Activated CD4-positive, alpha-beta memory T cell treated with anti-CD3 and anti-CD28 coated beads for 36 hours (primary cell): ENCODE data around the gene SF3B3. TPM values are rescaled to one million over a fixed set of nuclear protein-coding genes. Genes with fewer than 3 reads are reported as not detected.

Experiments
- CTCF ChIA-PET: fragments of 350-600 bp; sonication (Branson Sonifier 250); formaldehyde crosslinking; loops from one replicate; lab custom pipeline; 2021; ENCODE audit warnings: antibody characterized with exemption, inconsistent platforms; lab: Charles Lee
- POLR2A ChIA-PET: fragments of 350-600 bp; sonication (Branson Sonifier 250); formaldehyde crosslinking; loops from one replicate; lab custom pipeline; 2021; ENCODE audit warnings: antibody characterized with exemption; lab: Charles Lee
- DNase-seq: peaks from one replicate; pipeline ENCODE4 v3.0.0-alpha.2; 2020
- H3K27ac Mint-ChIP-seq: one replicate; pipeline ENCODE4 v1.8.0; 2021; ENCODE audit warnings: mixed read lengths
- H3K27me3 Mint-ChIP-seq: one replicate; pipeline ENCODE4 v1.8.0; 2021; ENCODE audit warnings: mixed read lengths
- H3K36me3 Mint-ChIP-seq: one replicate; pipeline ENCODE4 v1.8.0; 2021; ENCODE audit warnings: mixed read lengths
- H3K4me1 Mint-ChIP-seq: one replicate; pipeline ENCODE4 v1.8.0; 2021; ENCODE audit warnings: low read depth, mixed read lengths
- H3K4me3 Mint-ChIP-seq: one replicate; pipeline ENCODE4 v1.8.0; 2021; ENCODE audit warnings: mild to moderate bottlenecking, mixed read lengths
- H3K9me3 Mint-ChIP-seq: one replicate; pipeline ENCODE4 v1.8.0; 2021; ENCODE audit warnings: mixed read lengths
- intact Hi-C: fragments of 100-400 bp; cut with micrococcal nuclease; formaldehyde crosslinking; loops from one replicate; pipeline ENCODE4 v1.15.1; 2023
- total RNA-seq, 2 experiments: library from RNA; stranded (reverse); gene quantifications; one replicate each; pipeline ENCODE4 v1.2.3, GENCODE V29; 2021

SF3B3 gene
- total RNA-seq, 2 experiments from 2014 or later: 450 to 453 TPM

GRCh38 chr16:70569752-70570151 is 46.1 kb downstream of the SF3B3 start:
- Mint-ChIP-seq H3K36me3 (peaks cover 72% of the 10 kb centered on the region), H3K27me3 (no peaks in the 10 kb centered on the region), H3K9me3 (no peaks in the 10 kb centered on the region), H3K4me3 (no peak overlapping the region), H3K27ac (no peak overlapping the region), H3K4me1 (peaks cover 16% of the 10 kb centered on the region)
- ChIA-PET CTCF (no interaction called here), POLR2A (no interaction called here)
- no peak for DNase-seq
- intact Hi-C loops: no loop called here

- peaks cover 25% of the 10 kb centered on the region for H3K4me1 Mint-ChIP-seq
- H3K27me3 Mint-ChIP-seq: no peaks in the 10 kb centered on the region
- peak overlapping the region; percentile 79 for H3K27ac Mint-ChIP-seq
- peaks cover 66% of the 10 kb centered on the region for H3K36me3 Mint-ChIP-seq
- DNase-seq: no peak
- H3K9me3 Mint-ChIP-seq: no peaks in the 10 kb centered on the region
- CTCF ChIA-PET: no interaction called here
- POLR2A ChIA-PET: interaction anchor here (1.1 kb wide), 1 partner anchor 224 kb away, joined by 3 read pairs; the partner anchor contains the start of gene DDX19A
- intact Hi-C loops: no loop called here
- no peak overlapping the region for H3K4me3 Mint-ChIP-seq
Measured at GRCh38 chr16:70570967-70571570, 47.5 kb downstream of the SF3B3 start.

DNA sequence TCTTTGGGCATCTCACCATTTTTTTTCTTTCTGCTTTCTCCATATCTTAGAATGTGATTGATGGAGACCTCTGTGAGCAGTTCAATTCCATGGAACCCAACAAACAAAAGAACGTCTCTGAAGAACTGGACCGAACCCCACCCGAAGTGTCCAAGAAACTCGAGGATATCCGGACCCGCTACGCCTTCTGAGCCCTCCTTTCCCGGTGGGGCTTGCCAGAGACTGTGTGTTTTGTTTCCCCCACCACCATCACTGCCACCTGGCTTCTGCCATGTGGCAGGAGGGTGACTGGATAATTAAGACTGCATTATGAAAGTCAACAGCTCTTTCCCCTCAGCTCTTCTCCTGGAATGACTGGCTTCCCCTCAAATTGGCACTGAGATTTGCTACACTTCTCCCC is 48.0 kb downstream of the SF3B3 start:
- H3K27me3 Mint-ChIP-seq: no peaks in the 10 kb centered on the region
- no peak for DNase-seq
- ChIA-PET CTCF (no interaction called here), POLR2A (interaction anchor here (1.1 kb wide), 1 partner anchor 225 kb away, joined by 3 read pairs; the partner anchor contains the start of gene DDX19A)
- H3K4me3 Mint-ChIP-seq: no peak overlapping the region
- H3K4me1 Mint-ChIP-seq: peaks cover 30% of the 10 kb centered on the region
- intact Hi-C loops: no loop called here
- peak overlapping the region; percentile 79 for H3K27ac Mint-ChIP-seq
- H3K9me3 Mint-ChIP-seq: no peaks in the 10 kb centered on the region
- peaks cover 64% of the 10 kb centered on the region for H3K36me3 Mint-ChIP-seq

GRCh38 chr16:70572050-70572925 is 48.7 kb downstream of the SF3B3 start:
- Mint-ChIP-seq H3K4me1 (peaks cover 34% of the 10 kb centered on the region), H3K4me3 (no peak overlapping the region), H3K36me3 (peaks cover 57% of the 10 kb centered on the region), H3K27ac (peak overlapping the region; percentile 79), H3K27me3 (no peaks in the 10 kb centered on the region), H3K9me3 (no peaks in the 10 kb centered on the region)
- DNase-seq: no peak
- ChIA-PET CTCF (no interaction called here), POLR2A (no interaction called here)
- intact Hi-C loops: no loop called here

DNA sequence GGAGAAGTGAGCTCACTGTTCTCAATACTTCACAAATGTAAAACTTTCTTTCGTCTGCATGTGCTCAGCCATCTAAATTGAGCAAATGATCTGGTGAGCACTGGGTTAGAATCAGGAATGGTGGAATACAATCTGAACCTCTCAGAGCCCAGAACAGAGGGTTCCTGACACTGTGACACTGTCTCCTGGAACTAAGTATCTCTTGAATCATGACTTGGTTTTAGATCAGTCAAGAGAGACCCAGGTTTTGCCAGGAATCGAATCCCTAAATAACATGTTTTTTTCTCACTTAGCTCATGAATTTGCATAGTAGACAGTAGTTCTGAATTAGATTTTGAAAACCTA is 49.3 kb downstream of the SF3B3 start:
- peak overlapping the region; percentile 79 for H3K27ac Mint-ChIP-seq
- no peak for DNase-seq
- H3K4me3 Mint-ChIP-seq: no peak overlapping the region
- POLR2A ChIA-PET: no interaction called here
- intact Hi-C loops: no loop called here
- H3K27me3 Mint-ChIP-seq: no peaks in the 10 kb centered on the region
- no peaks in the 10 kb centered on the region for H3K9me3 Mint-ChIP-seq
- H3K36me3 Mint-ChIP-seq: peaks cover 55% of the 10 kb centered on the region
- peaks cover 34% of the 10 kb centered on the region for H3K4me1 Mint-ChIP-seq
- CTCF ChIA-PET: interaction anchor here (1.2 to 1.4 kb wide), 2 partner anchors 198 to 242 kb away, joined by 3 to 6 read pairs; no protein-coding TSS in a partner anchor

GRCh38 chr16:70573451-70574121 is 50.0 kb downstream of the SF3B3 start:
- no peak overlapping the region for H3K4me3 Mint-ChIP-seq
- ChIA-PET POLR2A (interaction anchor here (1.3 kb wide), 1 partner anchor 12 kb away, joined by 3 read pairs; no protein-coding TSS in a partner anchor), CTCF (interaction anchor here (1.2 to 1.4 kb wide), 2 partner anchors 198 to 243 kb away, joined by 3 to 6 read pairs; no protein-coding TSS in a partner anchor)
- no peaks in the 10 kb centered on the region for H3K9me3 Mint-ChIP-seq
- H3K4me1 Mint-ChIP-seq: peaks cover 34% of the 10 kb centered on the region
- peak overlapping the region; percentile 63 for H3K27ac Mint-ChIP-seq
- H3K36me3 Mint-ChIP-seq: peaks cover 50% of the 10 kb centered on the region
- intact Hi-C loops: no loop called here
- DNase-seq: no peak
- no peaks in the 10 kb centered on the region for H3K27me3 Mint-ChIP-seq

DNA sequence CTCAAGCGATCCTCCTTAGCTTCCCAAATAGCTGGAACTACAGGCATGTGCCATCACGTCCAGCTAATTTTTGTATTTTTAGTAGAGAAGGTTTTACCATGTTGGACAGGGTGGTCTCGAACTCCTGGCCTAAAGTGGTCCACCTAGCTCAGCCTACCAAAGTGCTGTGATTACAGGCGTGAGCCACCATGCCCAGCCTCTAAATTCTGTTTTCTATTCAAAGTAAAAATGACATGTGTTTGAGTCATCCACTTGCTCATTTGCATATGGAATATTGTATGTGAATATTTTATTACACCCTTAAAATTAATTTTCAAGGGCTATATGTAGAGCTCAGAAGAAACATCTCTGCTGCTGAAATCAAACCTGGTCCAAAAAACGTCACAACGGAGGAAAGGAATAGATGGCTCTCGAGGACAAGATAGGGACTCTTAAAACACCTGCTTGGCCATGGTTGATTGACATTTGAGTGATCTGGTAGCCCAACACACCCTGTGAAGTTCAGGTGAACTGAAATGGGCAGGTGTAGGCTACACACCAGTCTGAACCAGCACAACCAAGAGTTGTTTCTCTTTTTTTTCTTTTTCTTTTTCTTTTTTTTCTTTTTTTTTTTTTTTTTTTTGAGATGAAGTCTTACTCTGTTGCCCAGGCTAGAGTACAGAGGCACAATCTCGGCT is 51.1 kb downstream of the SF3B3 start:
- peaks cover 34% of the 10 kb centered on the region for H3K4me1 Mint-ChIP-seq
- peak overlapping the region; percentile 64 for H3K27ac Mint-ChIP-seq
- peaks cover 46% of the 10 kb centered on the region for H3K36me3 Mint-ChIP-seq
- no peaks in the 10 kb centered on the region for H3K9me3 Mint-ChIP-seq
- ChIA-PET CTCF (interaction anchor here (1.4 kb wide), 1 partner anchor 196 kb away, joined by 6 read pairs; no protein-coding TSS in a partner anchor), POLR2A (interaction anchor here (0.7 to 1.3 kb wide), 2 partner anchors 13 to 81 kb away, joined by 3 read pairs; no protein-coding TSS in a partner anchor)
- DNase-seq: no peak
- H3K27me3 Mint-ChIP-seq: no peaks in the 10 kb centered on the region
- no peak overlapping the region for H3K4me3 Mint-ChIP-seq
- intact Hi-C loops: loop anchor here (5.0 kb wide), 1 partner anchor 192 kb away; no protein-coding TSS in a partner anchor

DNA sequence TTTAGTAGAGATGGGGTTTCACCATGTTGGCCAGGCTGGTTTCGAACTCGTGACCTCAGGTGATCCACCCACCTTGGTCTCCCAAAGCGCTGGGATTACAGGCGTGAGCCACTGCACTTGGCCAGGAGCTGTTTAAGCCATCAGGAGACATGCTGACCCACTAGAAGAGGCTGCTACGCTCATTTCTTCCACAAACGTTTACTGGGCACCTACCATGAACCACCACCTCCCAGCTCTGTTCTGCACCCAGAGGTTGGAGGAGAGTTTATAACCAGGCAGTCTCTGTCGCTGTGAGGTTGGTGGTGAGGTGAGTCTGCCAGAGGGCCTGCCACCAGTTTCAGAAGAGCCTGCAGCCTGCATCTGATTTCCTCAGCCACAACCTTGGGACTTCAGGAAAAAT is 51.8 kb downstream of the SF3B3 start:
- POLR2A ChIA-PET: interaction anchor here (0.7 kb wide), 1 partner anchor 82 kb away, joined by 3 read pairs; no protein-coding TSS in a partner anchor
- intact Hi-C loops: loop anchor here (5.0 kb wide), 1 partner anchor 193 kb away; no protein-coding TSS in a partner anchor

DNA sequence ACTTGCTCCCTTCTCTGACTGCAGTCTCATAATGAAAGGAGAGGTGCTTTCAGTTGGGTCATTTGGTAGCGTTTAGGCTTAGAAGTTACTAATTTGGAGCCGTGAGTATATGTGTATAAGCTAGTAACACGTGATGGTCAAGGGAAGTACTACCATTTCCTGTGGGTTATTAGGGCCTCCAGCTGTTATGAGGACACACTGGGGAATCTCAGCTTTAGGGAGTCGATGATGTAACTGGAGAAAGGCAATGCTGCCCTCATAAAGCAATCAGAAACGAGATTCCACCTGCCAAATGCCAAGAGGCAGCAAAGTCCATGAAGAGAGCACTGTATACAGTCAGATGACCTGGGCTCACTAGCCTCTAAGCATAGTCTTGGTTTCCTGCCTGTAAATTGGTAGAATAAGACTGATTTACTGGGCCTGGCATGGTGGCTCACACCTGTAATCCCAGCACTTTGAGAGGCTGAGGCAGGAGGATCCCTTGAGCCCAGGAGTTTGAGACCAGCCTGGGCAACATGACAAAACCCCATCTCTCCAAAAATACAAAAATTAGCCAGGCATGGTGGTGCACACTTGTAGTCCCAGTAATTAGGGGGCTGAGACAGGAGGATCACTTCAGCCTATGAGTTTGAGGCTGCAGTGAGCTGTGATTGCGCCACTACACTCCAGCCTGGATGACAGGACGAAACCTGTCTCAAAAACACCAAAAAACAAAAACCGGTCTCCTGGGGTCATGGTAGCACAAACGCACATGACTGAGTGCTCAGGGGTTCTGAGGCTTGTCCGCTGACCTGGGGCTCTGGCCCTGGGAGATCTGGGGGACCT is 53.0 kb downstream of the SF3B3 start:
- Mint-ChIP-seq H3K36me3 (peaks cover 29% of the 10 kb centered on the region), H3K9me3 (no peaks in the 10 kb centered on the region), H3K4me1 (peaks cover 26% of the 10 kb centered on the region), H3K4me3 (no peak overlapping the region), H3K27me3 (no peaks in the 10 kb centered on the region), H3K27ac (peak overlapping the region; percentile 59)
- DNase-seq: no peak
- ChIA-PET CTCF (interaction anchor here (0.8 kb wide), 1 partner anchor 78 kb away, joined by 5 read pairs; no protein-coding TSS in a partner anchor), POLR2A (no interaction called here)
- intact Hi-C loops: loop anchor here (5.0 kb wide), 1 partner anchor 194 kb away; no protein-coding TSS in a partner anchor

More for the DNA sequence above, 51.8 kb downstream of the SF3B3 start:
- no peaks in the 10 kb centered on the region for H3K9me3 Mint-ChIP-seq
- peaks cover 34% of the 10 kb centered on the region for H3K4me1 Mint-ChIP-seq
- H3K4me3 Mint-ChIP-seq: no peak overlapping the region
- CTCF ChIA-PET: no interaction called here
- no peak overlapping the region for H3K27ac Mint-ChIP-seq
- H3K36me3 Mint-ChIP-seq: peaks cover 42% of the 10 kb centered on the region
- no peak for DNase-seq
- H3K27me3 Mint-ChIP-seq: no peaks in the 10 kb centered on the region

DNA sequence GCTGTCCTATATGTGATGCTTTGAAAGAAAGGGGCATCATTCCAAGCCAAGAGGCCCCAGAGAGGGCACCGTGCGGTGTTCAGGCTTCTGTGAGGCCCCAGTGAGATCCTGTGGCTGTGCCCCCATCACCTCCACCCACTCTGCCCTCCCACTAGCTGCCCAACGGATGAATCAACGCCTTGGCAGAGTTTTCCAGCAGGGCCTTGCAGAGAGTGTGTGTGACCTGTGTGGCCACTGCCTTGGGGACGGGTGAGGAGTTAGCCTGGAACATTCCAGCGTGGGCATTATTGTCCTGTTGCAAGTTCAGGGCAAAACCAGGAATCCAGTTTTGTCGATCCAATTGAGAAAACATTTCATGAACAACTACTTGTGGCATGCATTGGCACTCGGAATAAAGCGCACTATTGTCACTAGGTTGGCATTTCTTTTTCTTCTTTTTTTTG is 53.7 kb downstream of the SF3B3 start:
- ChIA-PET POLR2A (no interaction called here), CTCF (no interaction called here)
- H3K27ac Mint-ChIP-seq: peak overlapping the region; percentile 59
- peak; percentile 15 for DNase-seq
- intact Hi-C loops: loop anchor here (5.0 kb wide), 1 partner anchor 195 kb away; no protein-coding TSS in a partner anchor
- H3K36me3 Mint-ChIP-seq: peaks cover 23% of the 10 kb centered on the region
- H3K4me1 Mint-ChIP-seq: peaks cover 19% of the 10 kb centered on the region
- no peaks in the 10 kb centered on the region for H3K9me3 Mint-ChIP-seq
- H3K4me3 Mint-ChIP-seq: no peak overlapping the region
- H3K27me3 Mint-ChIP-seq: no peaks in the 10 kb centered on the region
